NCI-H1417 (cell line): ENCODE data around the gene ANGPTL2.
"Not testable (repeated sequence)": the region's sequence is repeated elsewhere in the genome, so short reads cannot be mapped to it uniquely, and the experiment has no call there.

Experiments
- DNase-seq, 3 experiments: peaks; one replicate each; lab custom pipeline; 2025; lab: John Stamatoyannopoulos, UW

Gene ANGPTL2

GRCh38 chr9:127122176-127123063 is at the start of gene ANGPTL2:
TSS of gene ANGPTL2 (minus strand) at chr9:127122635. CDS start at chr9:127108731, 13,904 bp downstream.
- peak; percentile 42 to 90 (median 83) for DNase-seq

GRCh38 chr9:127171348-127171747 is 48.9 kb upstream of the ANGPTL2 start:
- DNase-seq = not testable (repeated sequence)

- DNase-seq = no peak
Observed at GRCh38 chr9:127170652-127171051, 48.2 kb upstream of the ANGPTL2 start.

GRCh38 chr9:127170103-127170502 is 47.7 kb upstream of the ANGPTL2 start:
- DNase-seq = no peak

- no peak for DNase-seq
Observed at GRCh38 chr9:127169575-127169883, 47.1 kb upstream of the ANGPTL2 start.

GRCh38 chr9:127168756-127169574 is 46.5 kb upstream of the ANGPTL2 start:
- no peak for DNase-seq

- DNase-seq = peak in 1 of 3 experiments; percentile 60
Observed at GRCh38 chr9:127167560-127168326, 45.3 kb upstream of the ANGPTL2 start.

GRCh38 chr9:127166651-127167524 is 44.5 kb upstream of the ANGPTL2 start:
- DNase-seq = peak in 1 of 3 experiments; percentile 55

- DNase-seq = no peak
Observed at GRCh38 chr9:127166111-127166510, 43.7 kb upstream of the ANGPTL2 start.

- no peak for DNase-seq
Observed at GRCh38 chr9:127165116-127165515, 42.7 kb upstream of the ANGPTL2 start.

- DNase-seq = no peak
Observed at GRCh38 chr9:127163409-127163808, 41.0 kb upstream of the ANGPTL2 start.

- DNase-seq = no peak
Observed at GRCh38 chr9:127162864-127163365, 40.5 kb upstream of the ANGPTL2 start.

- DNase-seq = no peak
Observed at GRCh38 chr9:127162046-127162863, 39.8 kb upstream of the ANGPTL2 start.

GRCh38 chr9:127161081-127161624 is 38.7 kb upstream of the ANGPTL2 start:
- DNase-seq = no peak

GRCh38 chr9:127159949-127160610 is 37.6 kb upstream of the ANGPTL2 start:
- DNase-seq = no peak

GRCh38 chr9:127159325-127159801 is 36.9 kb upstream of the ANGPTL2 start:
- peak in 2 of 3 experiments; percentile 53 to 88 for DNase-seq

- DNase-seq = no peak
Observed at GRCh38 chr9:127158786-127159324, 36.4 kb upstream of the ANGPTL2 start.

GRCh38 chr9:127155314-127155960 is 33.0 kb upstream of the ANGPTL2 start:
- no peak for DNase-seq
